Thymus (tissue), 11 donors: ENCODE results near the gene FKBP15. TPM values are rescaled to one million over a fixed set of nuclear protein-coding genes. Genes with fewer than 3 reads are reported as not detected.
A peak's percentile ranks its signal among the peaks of the same experiment; 100 is the strongest.

Experiments
- DNase-seq, 9 donors: peaks; one replicate each; pipeline ENCODE4 v3.0.0-alpha.2; 2013; ENCODE audit warnings: low spot score in 9 of 9, low read depth in 6 of 9, missing footprints in 1 of 9
- H3K27ac ChIP-seq, 2 donors: one replicate each; pipeline ENCODE4 v1.5.1; 2013; ENCODE audit warnings: control low read depth in 1 of 2, low read depth in 1 of 2, low read length in 1 of 2, mild to moderate bottlenecking in 1 of 2, moderate library complexity in 1 of 2
- H3K27me3 ChIP-seq, 2 donors: one replicate each; pipeline ENCODE4 v1.5.1; 2013; ENCODE audit warnings: low read length in 1 of 2; ENCODE audit not compliant: control insufficient read depth in 2 of 2, insufficient read depth in 1 of 2
- H3K36me3 ChIP-seq, 2 donors: one replicate each; pipeline ENCODE4 v1.5.1; 2013; ENCODE audit warnings: low read length in 1 of 2, mild to moderate bottlenecking in 1 of 2, moderate library complexity in 1 of 2; ENCODE audit not compliant: control insufficient read depth in 2 of 2, insufficient read depth in 2 of 2
- H3K4me1 ChIP-seq, 2 donors: one replicate each; pipeline ENCODE4 v1.5.1; 2013; ENCODE audit warnings: low read length in 2 of 2; ENCODE audit not compliant: control insufficient read depth in 2 of 2, insufficient read depth in 2 of 2
- H3K4me3 ChIP-seq, 2 donors: one replicate each; pipeline ENCODE4 v1.5.1; 2013; ENCODE audit warnings: low read length in 2 of 2, control low read depth in 1 of 2, mild to moderate bottlenecking in 1 of 2
- H3K9me3 ChIP-seq, 2 donors: one replicate each; pipeline ENCODE4 v1.5.1; 2013; ENCODE audit warnings: low read length in 1 of 2, mild to moderate bottlenecking in 1 of 2; ENCODE audit not compliant: control insufficient read depth in 2 of 2, insufficient read depth in 1 of 2
- WGBS: extraction: QIAGEN DNeasy Blood & Tissue Kit; methylation state at CpG from one replicate; pipeline ENCODE4 v1.1.7; 2013; 5-methylcytosine and 5-hydroxymethylcytosine counted together
- polyA plus RNA-seq: library from polyadenylated mRNA; stranded (reverse); fragments of 200-250 nt; gene quantifications from one replicate; pipeline ENCODE4 v1.2.3, GENCODE V29; 2013
- total RNA-seq: library from RNA; stranded (reverse); fragments of 120-200 nt; gene quantifications from one replicate; pipeline ENCODE4 v1.2.4, GENCODE V29; 2013
- donor health status: healthy.

Gene FKBP15
- total and polyA plus RNA-seq, 2 donors, result 14.8 to 19.3 TPM

DNA sequence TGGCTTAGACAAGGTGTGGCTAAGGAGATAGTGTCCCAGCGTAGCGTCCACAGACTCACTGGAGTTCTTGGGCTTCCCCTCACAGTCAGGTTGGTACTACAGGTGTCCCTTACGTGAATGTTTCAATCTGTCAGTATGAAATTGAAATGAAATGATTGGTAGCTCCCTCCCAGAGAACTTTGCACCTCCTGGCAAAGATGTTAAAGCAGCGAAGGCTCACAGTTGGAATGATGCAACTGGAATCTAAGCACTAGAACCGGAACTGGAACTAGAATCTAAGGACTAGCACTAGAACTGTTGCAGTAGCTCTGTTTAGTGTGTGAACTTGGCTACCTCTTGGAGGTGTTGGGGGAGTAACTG lies 1.4 kb upstream of the FKBP15 start:
- 91% methylated on average over 5 of the region's 5 CpGs for WGBS
- Histone ChIP-seq H3K27ac (peak overlapping the region in 1 of 2 donors; percentile 9), H3K4me1 (peaks cover 12 to 19% of the 10 kb centered on the region in 2 donors), H3K27me3 (no peaks in the 10 kb centered on the region), H3K4me3 (peak overlapping the region in 1 of 2 donors; percentile 13), H3K36me3 (no peaks in the 10 kb centered on the region), H3K9me3 (no peaks in the 10 kb centered on the region)
- DNase-seq, result peak in 1 of 9 donors; percentile 7

DNA sequence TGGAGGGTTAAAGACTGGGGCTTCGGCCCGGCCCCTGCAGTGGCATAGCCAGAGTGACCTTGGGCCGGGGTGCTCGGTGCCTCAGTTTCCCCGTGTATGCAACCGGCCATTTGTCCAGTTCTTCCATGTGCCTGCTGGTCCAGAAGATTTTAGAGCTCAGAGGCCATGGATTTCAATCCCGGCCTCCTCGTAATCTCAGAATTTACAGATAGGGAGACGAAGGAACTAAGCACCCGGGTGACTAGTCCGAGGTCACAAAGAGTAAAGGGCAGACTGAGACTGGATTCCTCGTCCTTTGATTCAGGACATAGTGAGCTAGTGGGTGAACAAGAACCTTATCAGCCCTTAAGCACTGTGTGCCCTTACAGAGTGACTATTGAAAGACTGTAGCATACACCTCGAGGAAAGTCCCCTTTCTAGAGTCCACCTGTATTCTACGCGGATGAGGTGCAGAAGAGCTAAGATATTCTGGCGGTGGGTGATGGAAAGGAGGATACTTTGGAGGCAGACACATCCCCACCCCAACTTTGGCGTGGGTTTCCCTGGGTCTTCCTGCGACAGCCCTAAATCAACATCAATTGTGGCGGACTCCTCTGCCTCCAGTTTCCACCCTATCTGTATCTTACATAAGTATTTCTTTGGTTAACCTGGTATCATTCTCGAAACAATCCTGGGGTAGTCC lies 864 bp upstream of the FKBP15 start:
- Histone ChIP-seq H3K4me3 (peak overlapping the region; percentile 59 to 92), H3K4me1 (peaks cover 12 to 19% of the 10 kb centered on the region in 2 donors), H3K27ac (peak overlapping the region; percentile 40 to 85), H3K9me3 (no peaks in the 10 kb centered on the region), H3K36me3 (no peaks in the 10 kb centered on the region), H3K27me3 (no peaks in the 10 kb centered on the region)
- DNase-seq, result no peak
- 26% methylated on average over 20 of the region's 20 CpGs for WGBS

DNA sequence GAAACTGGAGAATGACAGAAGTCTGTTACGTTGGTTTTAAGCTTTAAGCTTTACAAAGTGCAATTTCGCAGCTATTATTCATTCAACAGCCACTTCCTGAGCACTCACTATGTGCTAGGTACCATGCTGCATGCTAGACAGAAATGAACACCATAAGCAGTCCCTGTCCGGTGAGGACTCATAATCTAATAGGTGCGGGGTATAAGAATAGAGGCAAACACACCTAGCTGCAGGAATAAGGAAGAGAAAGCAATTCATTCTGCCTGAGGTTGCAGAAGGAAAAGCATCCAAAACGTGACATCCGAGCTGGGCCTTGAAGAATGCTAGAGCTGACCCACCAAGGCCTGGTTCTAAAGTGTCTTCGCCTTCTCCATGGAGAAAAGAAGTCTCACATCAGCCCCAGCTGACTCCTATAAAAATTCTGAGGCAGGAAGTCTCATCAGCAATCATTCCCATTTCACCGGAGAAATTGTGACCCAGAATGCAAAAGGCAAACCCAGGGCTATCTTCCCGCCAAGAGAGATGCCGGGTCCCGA lies 542 bp downstream of the FKBP15 start:
- Histone ChIP-seq H3K27me3 (no peaks in the 10 kb centered on the region), H3K27ac (peak overlapping the region; percentile 56 to 82), H3K4me1 (peaks cover 12 to 19% of the 10 kb centered on the region in 2 donors), H3K36me3 (no peaks in the 10 kb centered on the region), H3K9me3 (no peaks in the 10 kb centered on the region), H3K4me3 (peak overlapping the region; percentile 59 to 92)
- WGBS, result 12% methylated on average over 11 of the region's 11 CpGs
- DNase-seq, result no peak

DNA sequence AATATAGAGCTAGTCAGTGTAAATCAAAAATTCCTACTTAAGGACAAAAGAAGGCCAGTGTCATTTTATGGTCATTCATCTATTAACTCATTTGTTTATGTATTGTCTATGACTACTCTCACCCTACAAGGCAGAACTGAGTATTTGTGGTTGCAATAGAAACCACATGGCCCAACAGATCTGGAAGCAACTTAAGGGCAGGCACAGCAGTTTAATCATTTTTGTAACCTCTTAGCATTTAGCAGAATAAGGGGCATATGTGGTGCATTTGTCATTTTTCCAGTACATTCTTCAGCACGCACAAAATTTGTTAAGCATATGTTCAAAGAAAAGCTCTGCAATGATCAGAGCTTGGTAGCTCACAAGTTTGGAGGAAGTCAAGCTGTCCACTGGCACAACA lies 1.1 kb downstream of the FKBP15 start:
- H3K9me3 ChIP-seq, result no peaks in the 10 kb centered on the region
- DNase-seq, result peak in 1 of 9 donors; percentile 26
- H3K36me3 ChIP-seq, result no peaks in the 10 kb centered on the region
- H3K27ac ChIP-seq, result peak overlapping the region in 1 of 2 donors; percentile 82
- H3K27me3 ChIP-seq, result no peaks in the 10 kb centered on the region
- H3K4me1 ChIP-seq, result peaks cover 12 to 19% of the 10 kb centered on the region in 2 donors
- H3K4me3 ChIP-seq, result peak overlapping the region; percentile 59 to 92
- 46% methylated on average over 1 of the region's 1 CpG for WGBS

DNA sequence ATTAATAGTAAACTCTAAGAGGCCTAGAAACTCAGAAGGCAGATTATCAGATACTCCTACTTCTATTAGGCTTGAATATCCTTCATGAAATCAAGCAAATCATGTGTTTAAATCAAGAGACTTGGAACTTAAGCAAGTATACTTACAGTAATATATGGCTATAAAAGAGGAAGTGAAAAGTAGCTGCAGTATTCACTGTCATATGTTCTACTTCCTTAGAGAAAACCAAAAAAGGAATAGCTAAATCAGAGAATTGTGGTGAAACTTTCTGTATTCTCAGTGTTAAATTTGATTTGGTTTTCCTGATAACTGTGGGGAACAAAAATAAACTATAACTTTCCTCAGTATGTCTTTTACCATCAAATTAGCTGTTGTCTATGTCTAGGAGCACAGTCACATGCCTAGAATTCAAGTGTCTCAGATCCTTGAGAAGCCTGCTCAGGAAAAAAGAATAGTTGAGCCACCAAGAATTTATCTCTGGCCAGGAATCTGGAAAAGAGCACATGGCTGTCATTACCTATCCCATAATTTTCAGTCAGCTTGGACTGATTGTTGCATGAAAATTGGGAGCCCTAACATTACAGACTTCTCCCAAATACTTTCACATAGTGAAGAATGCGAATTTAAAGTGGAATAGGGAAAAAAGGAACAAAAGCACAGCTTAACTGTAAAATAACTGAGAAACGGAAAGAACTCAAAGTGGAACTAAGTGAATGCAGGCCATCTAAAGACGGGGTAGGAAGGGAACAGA lies 1.7 kb downstream of the FKBP15 start:
- H3K9me3 ChIP-seq, result no peaks in the 10 kb centered on the region
- H3K4me1 ChIP-seq, result peaks cover 12 to 19% of the 10 kb centered on the region in 2 donors
- 53% methylated on average over 3 of the region's 3 CpGs for WGBS
- no peaks in the 10 kb centered on the region for H3K27me3 ChIP-seq
- DNase-seq, result peak in 1 of 9 donors; percentile 12
- H3K27ac ChIP-seq, result no peak overlapping the region
- H3K4me3 ChIP-seq, result no peak overlapping the region
- no peaks in the 10 kb centered on the region for H3K36me3 ChIP-seq

DNA sequence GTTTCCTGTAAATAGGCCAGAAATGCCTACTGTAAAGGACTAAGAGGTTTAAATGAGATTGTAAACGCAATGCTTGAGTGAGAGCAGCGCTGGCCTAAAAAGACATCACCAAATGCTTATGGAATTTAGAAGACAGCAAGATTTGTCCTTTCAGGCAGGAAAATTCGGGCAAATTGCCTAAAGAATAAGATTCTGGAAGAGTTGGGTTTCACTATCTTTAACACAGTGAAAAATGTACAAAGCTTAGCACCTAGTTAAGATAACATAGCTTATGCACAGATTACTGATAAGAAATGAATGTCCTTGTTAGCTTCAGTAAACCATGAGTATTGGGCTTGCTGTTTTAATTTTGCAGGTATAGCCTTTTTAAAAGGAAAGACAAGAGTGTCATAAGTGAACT lies 4.7 kb downstream of the FKBP15 start:
- no peak overlapping the region for H3K4me3 ChIP-seq
- no peak for DNase-seq
- H3K27ac ChIP-seq, result no peak overlapping the region
- 96% methylated on average over 3 of the region's 3 CpGs for WGBS
- peaks cover 0 to 3% of the 10 kb centered on the region in 2 donors for H3K36me3 ChIP-seq
- no peaks in the 10 kb centered on the region for H3K9me3 ChIP-seq
- H3K4me1 ChIP-seq, result peaks cover 6 to 8% of the 10 kb centered on the region in 2 donors
- H3K27me3 ChIP-seq, result no peaks in the 10 kb centered on the region

DNA sequence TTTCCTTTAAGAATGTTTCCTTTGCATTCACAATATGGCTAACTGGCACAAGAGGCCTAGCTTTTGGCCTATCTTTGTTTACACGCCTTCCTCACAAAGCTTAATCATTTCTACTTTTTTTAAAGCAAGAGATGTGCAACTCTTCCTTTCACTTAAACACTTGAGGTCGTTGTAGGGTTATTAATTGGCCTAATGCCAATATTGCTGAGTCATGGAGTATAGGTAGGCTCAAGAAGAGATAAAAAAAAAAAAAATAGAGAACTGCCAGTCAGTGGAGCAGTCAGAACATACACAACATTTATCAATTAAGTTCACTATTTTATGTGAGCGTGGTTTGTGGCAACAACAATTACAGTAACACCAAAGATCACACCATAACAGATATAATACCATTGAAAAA lies 5.9 kb downstream of the FKBP15 start:
- DNase-seq, result no peak
- WGBS, result 68% methylated on average over 3 of the region's 3 CpGs
- peaks cover 3 to 11% of the 10 kb centered on the region in 2 donors for H3K36me3 ChIP-seq
- no peaks in the 10 kb centered on the region for H3K27me3 ChIP-seq
- peaks cover 4 to 6% of the 10 kb centered on the region in 2 donors for H3K4me1 ChIP-seq
- H3K4me3 ChIP-seq, result no peak overlapping the region
- no peaks in the 10 kb centered on the region for H3K9me3 ChIP-seq
- H3K27ac ChIP-seq, result no peak overlapping the region

DNA sequence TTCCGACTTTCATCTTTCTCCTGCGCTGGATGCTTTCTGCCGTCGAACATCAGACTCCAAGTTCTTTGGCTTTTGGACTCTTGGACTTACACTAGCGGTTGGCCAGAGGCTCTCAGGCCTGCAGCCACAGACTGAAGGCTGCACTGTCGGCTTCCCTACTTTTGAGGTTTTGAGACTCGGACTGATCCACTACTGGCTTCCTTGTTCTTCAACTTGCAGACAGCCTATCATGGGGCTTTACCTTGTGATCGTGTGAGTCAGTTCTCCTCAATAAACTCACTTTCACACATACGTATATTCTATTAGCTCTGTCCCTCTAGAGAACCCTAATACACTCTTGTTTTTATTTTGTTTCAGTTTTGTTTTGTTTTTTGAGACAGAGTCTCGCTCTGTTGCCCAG lies 10.3 kb downstream of the FKBP15 start:
- no peak for DNase-seq
- WGBS, result 97% methylated on average over 10 of the region's 10 CpGs
- Histone ChIP-seq H3K4me1 (no peaks in the 10 kb centered on the region), H3K27ac (no peak overlapping the region), H3K36me3 (peaks cover 17 to 29% of the 10 kb centered on the region in 2 donors), H3K27me3 (no peaks in the 10 kb centered on the region), H3K4me3 (no peak overlapping the region), H3K9me3 (no peaks in the 10 kb centered on the region)

DNA sequence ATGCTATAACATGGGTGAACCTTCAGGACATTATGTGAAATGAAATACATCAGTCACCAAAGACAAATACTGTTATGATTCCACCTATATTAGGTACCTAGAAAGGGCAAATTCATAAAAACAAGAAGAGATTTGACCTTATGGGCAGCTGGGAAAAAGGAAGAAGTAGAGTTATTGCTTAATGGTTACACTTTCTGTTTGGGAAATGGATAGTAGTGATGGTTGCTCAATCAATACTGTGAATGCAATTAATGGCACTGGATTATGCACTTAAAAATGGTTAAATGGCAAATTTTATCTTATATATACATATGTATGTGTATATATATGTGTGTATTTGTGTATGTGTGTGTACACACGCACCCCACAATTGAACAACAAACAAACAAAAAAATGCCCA lies 15.2 kb downstream of the FKBP15 start:
- Histone ChIP-seq H3K27me3 (no peaks in the 10 kb centered on the region), H3K27ac (no peak overlapping the region), H3K36me3 (peaks cover 24 to 25% of the 10 kb centered on the region in 2 donors), H3K4me3 (no peak overlapping the region), H3K9me3 (no peaks in the 10 kb centered on the region), H3K4me1 (no peaks in the 10 kb centered on the region)
- DNase-seq, result no peak
- WGBS, result 100% methylated on average over 1 of the region's 1 CpG
